AG09319 (cell line): ENCODE data around the gene SLC16A2.

ENCODE experiments used
- DNase-seq: peaks from one replicate; pipeline ENCODE4 v3.0.0-alpha.2; 2010; ENCODE audit warnings: low read depth; ENCODE audit errors: extremely low read depth
- TF ChIP-seq, protein P1 (sequence below): IDR thresholded peaks from 2 replicates; pipeline ENCODE4 v1.5.1; 2011; ENCODE audit warnings: low read depth, mild to moderate bottlenecking, inconsistent platforms, low read length, moderate library complexity

The SLC16A2 gene

DNA sequence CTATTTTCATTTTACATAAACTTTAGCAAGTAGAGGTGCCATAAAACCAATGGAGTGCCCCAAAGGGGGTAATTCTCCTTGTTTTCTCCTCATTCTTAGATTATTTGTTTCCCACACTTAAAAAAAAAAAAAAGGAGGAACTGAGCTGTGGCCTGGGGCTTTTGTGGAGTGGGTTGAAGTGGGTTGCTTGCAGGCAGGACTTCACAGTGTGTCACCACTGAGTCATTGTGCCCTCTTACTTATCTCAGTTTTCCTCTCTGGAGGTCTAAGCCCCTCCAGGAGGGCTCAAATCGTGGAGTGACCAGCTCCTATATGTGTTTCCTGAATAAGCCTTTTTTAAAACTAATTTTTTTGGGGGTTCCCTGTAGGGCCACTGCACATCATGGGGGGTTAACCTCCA is 69.0 kb downstream of the SLC16A2 start:
- no peak for DNase-seq
- TF ChIP-seq, protein P1, sequence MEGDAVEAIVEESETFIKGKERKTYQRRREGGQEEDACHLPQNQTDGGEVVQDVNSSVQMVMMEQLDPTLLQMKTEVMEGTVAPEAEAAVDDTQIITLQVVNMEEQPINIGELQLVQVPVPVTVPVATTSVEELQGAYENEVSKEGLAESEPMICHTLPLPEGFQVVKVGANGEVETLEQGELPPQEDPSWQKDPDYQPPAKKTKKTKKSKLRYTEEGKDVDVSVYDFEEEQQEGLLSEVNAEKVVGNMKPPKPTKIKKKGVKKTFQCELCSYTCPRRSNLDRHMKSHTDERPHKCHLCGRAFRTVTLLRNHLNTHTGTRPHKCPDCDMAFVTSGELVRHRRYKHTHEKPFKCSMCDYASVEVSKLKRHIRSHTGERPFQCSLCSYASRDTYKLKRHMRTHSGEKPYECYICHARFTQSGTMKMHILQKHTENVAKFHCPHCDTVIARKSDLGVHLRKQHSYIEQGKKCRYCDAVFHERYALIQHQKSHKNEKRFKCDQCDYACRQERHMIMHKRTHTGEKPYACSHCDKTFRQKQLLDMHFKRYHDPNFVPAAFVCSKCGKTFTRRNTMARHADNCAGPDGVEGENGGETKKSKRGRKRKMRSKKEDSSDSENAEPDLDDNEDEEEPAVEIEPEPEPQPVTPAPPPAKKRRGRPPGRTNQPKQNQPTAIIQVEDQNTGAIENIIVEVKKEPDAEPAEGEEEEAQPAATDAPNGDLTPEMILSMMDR: no peak

DNA sequence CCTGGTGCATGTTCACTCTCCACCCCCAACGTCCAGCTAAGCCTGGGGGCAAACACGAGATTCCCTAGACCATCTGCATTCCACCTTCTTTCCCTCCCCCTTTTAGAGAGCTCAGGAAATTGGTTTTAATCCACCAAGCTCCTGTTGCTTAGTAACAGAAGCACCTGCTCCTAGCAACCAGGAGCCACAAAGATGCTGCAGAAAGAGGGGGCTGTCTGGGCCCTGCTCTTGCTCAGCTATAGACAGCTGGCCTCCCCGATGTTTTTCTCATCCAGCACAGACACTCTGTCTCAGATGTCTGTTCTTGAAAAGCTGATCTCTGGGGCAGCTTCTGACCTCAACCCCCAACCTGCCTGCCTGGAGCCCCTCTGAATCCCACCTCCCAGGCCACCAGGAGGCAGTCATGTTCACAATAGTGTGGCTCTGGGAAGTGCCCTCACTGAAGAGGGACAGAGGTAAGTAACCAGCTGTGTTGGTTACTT is 71.5 kb downstream of the SLC16A2 start:
- DNase-seq: no peak
- TF ChIP-seq, protein P1: peak; percentile 16

DNA sequence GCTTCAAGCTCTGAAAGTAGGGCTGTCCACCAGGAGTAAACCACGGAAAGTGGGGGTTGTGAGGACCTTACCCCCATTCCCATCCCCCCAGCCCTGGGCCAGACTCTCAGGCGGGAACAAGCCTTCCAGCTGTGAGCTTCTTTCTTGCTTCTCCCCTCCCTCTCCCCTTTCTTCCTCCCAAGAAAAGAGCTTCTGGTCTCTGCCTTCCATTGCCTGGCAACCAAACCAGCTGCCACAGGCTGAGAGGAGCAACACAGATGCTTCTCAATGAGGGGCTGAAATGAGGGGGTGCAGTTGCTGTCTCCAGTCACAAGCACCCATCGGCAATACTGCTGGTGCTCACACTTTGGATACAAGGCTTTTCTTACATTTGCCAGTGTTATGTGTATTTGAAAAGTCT is 72.5 kb downstream of the SLC16A2 start:
- DNase-seq: no peak
- TF ChIP-seq, protein P1: no peak

DNA sequence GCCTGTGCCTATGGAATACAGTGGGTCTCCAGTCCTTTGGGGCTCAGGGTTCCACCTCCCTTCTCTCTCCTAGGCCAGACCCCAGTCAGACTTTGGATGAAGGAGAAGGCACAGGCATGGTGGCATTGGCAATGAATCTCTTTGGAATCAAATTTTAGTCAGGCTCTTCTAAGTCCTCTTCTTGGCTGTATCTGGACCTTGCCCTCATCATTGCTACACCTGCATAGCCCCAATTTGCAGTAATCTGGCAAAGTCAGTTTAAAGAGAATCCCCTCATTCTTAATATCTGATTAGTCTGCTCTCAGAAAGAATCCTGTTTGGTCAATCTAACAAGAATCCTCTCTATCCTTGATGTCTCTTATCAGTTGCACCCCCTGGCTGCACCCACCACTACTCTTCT is 77.6 kb downstream of the SLC16A2 start:
- DNase-seq: no peak
- TF ChIP-seq, protein P1: no peak

DNA sequence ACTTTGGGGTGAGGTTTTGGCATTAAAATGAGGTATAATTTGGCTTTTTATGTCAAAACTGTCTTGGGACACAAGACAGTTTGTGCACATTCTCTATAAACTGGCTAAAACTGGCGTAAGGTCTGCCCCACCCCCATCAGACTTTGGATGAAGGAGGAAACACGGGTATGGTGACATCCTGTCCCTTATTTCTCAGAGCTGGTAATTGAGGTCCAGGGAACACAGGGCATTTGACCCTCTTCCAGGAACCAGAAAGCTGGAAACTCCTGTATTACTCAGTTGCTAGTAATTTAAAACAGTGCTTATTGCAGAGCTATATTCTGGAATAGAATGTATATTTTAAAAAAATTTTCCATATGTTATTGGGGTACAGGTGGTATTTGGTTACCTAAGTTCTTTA is 78.8 kb downstream of the SLC16A2 start:
- no peak for DNase-seq

DNA sequence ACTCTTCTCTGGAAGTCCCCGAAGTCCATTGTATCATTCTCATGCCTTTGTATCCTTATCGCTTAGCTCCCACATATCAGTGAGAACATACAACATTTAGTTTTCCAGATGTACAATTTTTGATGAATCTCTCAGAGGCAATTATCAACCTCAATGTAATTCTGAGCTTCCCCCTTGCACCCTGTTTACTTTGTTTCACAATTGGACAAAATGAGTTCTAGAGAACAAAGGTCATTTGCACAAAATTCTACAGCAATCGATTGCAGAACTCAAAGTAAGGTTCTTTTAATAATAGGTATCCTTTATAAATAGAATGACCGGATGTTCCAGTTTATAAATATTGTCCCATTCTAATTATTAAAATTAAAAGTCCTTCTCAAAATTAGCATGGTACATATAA is 79.3 kb downstream of the SLC16A2 start:
- no peak for DNase-seq
- TF ChIP-seq, protein P1: no peak

More for the DNA sequence above, 78.8 kb downstream of the SLC16A2 start:
- TF ChIP-seq, protein P1: no peak

DNA sequence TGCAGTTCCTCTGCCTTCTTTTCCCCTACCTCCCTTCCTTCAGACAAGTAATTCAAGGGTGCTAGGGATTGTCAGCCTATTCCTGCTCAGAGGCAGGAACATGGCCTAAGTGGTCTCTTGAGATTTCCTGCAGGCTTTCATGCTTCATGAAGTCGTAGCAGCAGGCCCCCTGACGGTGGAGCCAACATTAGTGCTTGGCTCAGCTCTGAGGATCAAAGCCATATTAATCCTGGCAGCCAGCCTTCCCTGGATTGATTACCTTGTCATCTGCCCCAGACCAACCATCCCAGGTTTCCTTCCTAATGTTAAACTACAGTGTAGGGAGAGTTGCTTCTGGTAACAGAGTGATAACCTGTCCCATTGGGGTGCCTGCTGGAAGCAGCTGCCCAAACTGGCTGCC is 84.1 kb downstream of the SLC16A2 start:
- TF ChIP-seq, protein P1: no peak
- no peak for DNase-seq
